Measurements from ENCODE around the gene PCDHA2.
"Not testable (repeated sequence)": the region's sequence is repeated elsewhere in the genome, so short reads cannot be mapped to it uniquely, and the experiment has no call there.

The PCDHA2 gene

DNA sequence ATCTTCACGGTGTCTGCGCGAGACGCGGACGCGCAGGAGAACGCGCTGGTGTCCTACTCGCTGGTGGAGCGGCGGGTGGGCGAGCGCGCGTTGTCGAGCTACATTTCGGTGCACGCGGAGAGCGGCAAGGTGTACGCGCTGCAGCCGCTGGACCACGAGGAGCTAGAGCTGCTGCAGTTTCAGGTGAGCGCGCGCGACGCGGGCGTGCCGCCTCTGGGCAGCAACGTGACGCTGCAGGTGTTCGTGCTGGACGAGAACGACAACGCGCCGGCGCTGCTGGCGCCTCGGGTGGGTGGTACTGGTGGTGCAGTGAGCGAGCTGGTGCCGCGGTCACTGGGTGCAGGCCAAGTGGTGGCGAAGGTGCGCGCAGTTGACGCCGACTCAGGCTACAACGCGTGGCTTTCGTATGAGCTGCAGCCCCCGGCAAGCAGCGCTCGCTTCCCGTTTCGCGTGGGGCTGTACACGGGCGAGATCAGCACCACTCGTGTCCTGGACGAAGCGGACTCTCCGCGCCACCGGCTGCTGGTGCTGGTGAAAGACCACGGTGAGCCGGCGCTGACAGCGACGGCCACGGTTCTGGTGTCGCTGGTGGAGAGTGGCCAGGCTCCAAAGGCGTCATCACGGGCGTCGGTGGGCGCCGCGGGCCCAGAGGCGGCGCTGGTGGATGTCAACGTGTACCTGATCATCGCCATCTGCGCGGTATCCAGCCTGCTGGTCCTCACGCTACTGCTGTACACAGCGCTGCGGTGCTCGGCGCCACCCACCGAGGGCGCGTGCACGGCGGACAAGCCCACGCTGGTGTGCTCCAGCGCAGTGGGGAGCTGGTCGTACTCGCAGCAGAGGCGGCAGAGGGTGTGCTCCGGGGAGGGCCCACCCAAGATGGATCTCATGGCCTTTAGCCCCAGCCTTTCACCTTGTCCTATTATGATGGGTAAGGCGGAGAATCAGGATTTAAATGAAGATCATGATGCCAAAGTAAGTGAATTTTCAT lies 35.2 kb downstream of the PCDHA2 start:
- H3K27ac Mint-ChIP-seq, ATAC-seq, H3K4me1 Mint-ChIP-seq, H3K4me3 Mint-ChIP-seq, DNase-seq: not testable (repeated sequence)
- Mint-ChIP-seq H3K36me3 (ENCODE audit: low read depth) (peaks cover 15% of the 10 kb centered on the region), H3K9me3 (peaks cover 40% of the 10 kb centered on the region), H3K27me3 (peaks cover 38% of the 10 kb centered on the region)

DNA sequence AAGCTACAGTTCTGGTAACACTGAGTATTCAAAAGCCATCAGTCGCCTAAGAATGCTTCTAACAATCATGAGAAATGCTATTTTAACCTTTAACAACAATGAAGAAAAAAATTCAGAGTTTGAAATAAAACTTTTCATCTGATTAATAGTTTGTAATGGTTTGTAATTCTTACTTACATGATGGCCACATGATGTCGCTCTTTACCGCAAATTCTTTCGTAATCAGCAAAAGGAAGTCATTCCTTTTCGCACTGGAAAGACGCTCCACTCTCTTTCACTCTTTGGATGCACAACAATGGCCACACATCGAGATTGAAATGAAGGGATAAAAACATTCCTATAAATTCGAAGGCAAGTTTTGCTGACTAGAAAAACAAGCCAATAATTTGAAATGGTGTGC lies 39.3 kb downstream of the PCDHA2 start, which contains the start of gene PCDHA7:
Gene PCDHA7 (plus strand): TSS at position 277 of the 400 bp plus-strand sequence. CDS start 115 bp downstream, at position 392.
- Mint-ChIP-seq H3K4me1 (no peaks in the 10 kb centered on the region), H3K27ac (no peak within 1 kb of the TSS), H3K27me3 (peaks cover 21% of the 10 kb centered on the region), H3K4me3 (no peak within 1 kb of the TSS), H3K9me3 (peaks cover 20% of the 10 kb centered on the region), H3K36me3 (ENCODE audit: low read depth) (peaks cover 4% of the 10 kb centered on the region)
- ATAC-seq (no peak), DNase-seq (no peak)

DNA sequence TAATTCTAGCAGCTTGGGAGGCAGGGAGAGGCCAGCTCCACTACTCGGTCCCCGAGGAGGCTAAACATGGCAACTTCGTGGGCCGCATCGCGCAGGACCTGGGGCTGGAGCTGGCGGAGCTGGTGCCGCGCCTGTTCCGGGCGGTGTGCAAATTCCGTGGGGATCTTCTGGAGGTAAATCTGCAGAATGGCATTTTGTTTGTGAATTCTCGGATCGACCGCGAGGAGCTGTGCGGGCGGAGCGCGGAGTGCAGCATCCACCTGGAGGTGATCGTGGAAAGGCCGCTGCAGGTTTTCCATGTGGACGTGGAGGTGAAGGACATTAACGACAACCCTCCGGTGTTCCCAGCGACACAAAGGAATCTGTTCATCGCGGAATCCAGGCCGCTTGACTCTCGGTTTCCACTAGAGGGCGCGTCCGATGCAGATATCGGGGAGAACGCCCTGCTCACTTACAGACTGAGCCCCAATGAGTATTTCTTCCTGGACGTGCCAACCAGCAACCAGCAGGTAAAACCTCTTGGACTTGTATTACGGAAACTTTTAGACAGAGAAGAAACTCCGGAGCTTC lies 39.9 kb downstream of the PCDHA2 start:
- not testable (repeated sequence) for ATAC-seq; H3K4me1 Mint-ChIP-seq; H3K27ac Mint-ChIP-seq; H3K4me3 Mint-ChIP-seq; H3K36me3 Mint-ChIP-seq (ENCODE audit: low read depth); DNase-seq
- Mint-ChIP-seq H3K27me3 (peaks cover 21% of the 10 kb centered on the region), H3K9me3 (peaks cover 23% of the 10 kb centered on the region)

DNA sequence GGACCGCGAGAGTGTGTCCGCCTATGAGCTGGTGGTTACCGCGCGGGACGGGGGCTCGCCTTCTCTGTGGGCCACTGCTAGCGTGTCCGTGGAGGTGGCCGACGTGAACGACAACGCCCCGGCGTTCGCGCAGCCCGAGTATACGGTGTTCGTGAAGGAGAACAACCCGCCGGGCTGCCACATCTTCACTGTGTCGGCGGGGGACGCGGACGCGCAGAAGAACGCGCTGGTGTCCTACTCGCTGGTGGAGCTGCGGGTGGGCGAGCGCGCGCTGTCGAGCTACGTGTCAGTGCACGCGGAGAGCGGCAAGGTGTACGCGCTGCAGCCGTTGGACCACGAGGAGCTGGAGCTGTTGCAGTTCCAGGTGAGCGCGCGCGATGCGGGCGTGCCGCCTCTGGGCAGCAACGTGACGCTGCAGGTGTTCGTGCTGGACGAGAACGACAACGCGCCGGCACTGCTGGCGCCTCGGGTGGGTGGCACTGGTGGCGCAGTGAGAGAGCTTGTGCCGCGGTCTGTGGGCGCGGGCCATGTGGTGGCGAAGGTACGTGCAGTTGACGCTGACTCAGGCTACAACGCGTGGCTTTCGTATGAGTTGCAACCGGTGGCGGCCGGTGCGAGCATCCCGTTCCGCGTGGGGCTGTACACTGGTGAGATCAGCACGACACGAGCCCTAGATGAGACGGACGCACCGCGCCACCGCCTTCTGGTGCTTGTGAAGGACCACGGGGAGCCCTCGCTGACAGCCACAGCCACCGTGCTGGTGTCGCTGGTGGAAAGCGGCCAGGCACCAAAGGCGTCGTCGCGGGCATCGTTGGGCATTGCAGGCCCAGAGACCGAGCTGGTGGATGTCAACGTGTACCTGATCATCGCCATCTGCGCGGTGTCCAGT lies 41.2 kb downstream of the PCDHA2 start:
- Mint-ChIP-seq H3K36me3 (ENCODE audit: low read depth) (peaks cover 6% of the 10 kb centered on the region), H3K27me3 (peaks cover 30% of the 10 kb centered on the region), H3K4me1 (no peaks in the 10 kb centered on the region), H3K4me3 (no peak overlapping the region), H3K27ac (no peak overlapping the region), H3K9me3 (peaks cover 29% of the 10 kb centered on the region)
- ATAC-seq (no peak), DNase-seq (no peak)

DNA sequence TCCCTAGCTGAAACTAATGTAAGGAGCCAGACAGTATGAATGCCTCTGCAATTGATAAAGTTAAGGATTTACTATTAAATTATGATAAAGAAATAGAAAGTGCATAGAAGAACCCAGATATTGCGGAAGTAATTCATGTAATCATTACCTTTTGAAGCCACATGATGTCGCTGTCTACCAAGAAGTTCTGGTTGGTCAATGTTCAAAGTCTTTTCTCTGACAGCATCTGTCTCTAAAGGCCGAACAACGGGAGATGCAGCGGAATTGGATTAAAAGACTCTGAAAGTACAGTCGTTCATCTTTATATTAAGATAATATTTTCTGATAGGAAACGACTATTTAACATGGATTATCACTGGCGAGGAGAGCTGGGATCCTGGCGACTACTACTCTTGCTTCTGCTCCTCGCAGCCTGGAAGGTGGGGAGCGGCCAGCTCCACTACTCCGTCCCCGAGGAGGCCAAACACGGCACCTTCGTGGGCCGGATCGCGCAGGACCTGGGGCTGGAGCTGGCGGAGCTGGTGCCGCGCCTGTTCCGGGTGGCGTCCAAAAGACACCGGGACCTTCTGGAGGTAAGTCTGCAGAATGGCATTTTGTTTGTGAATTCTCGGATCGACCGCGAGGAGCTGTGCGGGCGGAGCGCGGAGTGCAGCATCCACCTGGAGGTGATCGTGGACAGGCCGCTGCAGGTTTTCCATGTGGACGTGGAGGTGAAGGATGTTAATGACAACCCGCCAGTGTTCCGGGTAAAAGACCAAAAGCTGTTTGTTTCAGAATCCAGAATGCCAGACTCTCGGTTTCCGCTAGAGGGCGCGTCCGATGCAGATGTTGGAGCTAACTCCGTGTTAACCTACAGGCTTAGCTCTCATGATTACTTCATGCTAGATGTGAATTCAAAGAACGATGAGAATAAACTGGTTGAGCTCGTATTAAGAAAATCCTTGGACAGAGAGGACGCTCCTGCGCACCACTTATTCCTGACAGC lies 46.6 kb downstream of the PCDHA2 start, which contains the start of gene PCDHA8:
Gene PCDHA8 (plus strand): TSS at position 210 of the 985 bp plus-strand sequence. CDS start 135 bp downstream, at position 345.
- Mint-ChIP-seq H3K4me1 (no peaks in the 10 kb centered on the region), H3K27me3 (peaks cover 18% of the 10 kb centered on the region), H3K9me3 (peaks cover 18% of the 10 kb centered on the region), H3K27ac (no peak within 1 kb of the TSS), H3K36me3 (ENCODE audit: low read depth) (peaks cover 10% of the 10 kb centered on the region), H3K4me3 (no peak within 1 kb of the TSS)
- DNase-seq (peak; percentile 12), ATAC-seq (no peak)

DNA sequence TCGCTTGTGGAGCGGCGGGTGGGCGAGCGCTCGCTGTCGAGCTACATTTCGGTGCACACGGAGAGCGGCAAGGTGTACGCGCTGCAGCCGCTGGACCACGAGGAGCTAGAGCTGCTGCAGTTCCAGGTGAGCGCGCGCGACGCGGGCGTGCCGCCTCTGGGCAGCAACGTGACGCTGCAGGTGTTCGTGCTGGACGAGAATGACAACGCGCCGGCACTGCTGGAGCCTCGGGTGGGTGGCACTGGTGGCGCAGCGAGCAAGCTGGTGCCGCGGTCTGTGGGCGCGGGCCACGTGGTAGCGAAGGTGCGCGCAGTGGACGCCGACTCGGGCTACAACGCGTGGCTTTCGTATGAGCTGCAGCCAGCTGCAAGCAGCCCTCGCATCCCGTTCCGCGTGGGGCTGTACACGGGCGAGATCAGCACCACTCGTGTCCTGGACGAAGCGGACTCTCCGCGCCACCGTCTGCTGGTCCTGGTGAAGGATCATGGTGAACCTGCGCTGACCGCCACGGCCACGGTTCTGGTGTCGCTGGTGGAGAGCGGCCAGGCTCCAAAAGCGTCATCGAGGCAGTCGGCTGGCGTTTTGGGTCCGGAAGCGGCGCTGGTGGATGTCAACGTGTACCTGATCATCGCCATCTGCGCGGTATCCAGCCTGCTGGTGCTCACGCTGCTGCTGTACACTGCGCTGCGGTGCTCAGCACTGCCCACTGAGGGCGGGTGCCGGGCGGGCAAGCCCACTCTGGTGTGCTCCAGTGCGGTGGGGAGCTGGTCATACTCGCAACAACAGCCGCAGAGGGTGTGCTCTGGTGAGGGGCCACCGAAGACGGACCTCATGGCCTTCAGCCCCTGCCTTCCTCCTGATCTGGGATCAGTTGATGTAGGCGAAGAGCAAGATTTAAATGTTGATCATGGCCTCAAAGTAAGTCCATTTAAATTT lies 48.4 kb downstream of the PCDHA2 start:
- H3K9me3 Mint-ChIP-seq, result peaks cover 18% of the 10 kb centered on the region
- no peaks in the 10 kb centered on the region for H3K4me1 Mint-ChIP-seq
- peaks cover 11% of the 10 kb centered on the region for H3K36me3 Mint-ChIP-seq (ENCODE audit: low read depth)
- ATAC-seq, result no peak
- no peak overlapping the region for H3K4me3 Mint-ChIP-seq
- no peak overlapping the region for H3K27ac Mint-ChIP-seq
- DNase-seq, result no peak
- H3K27me3 Mint-ChIP-seq, result peaks cover 19% of the 10 kb centered on the region
